ENCODE results near the gene PPARD. TPM values are rescaled to one million over a fixed set of nuclear protein-coding genes. Genes with fewer than 3 reads are reported as not detected.

PPARD gene
- polyA plus RNA-seq, 1 experiment = 40.9 TPM

- Histone ChIP-seq H3K4me3 (ENCODE audit: low read depth, low read length) (no peak overlapping the region), H3K27me3 (ENCODE audit: control insufficient read depth, insufficient read depth, low read length) (no peaks in the 10 kb centered on the region), H3K36me3 (ENCODE audit: control insufficient read depth, insufficient read depth, low read length) (no peaks in the 10 kb centered on the region)
- TF ChIP-seq CTCF (IDR thresholded peaks at IDR 0.05; ENCODE audit: insufficient read depth, low read depth, low read length) = no peak
- DNase-seq (ENCODE audit: low read depth) = no peak
- CTCF ChIA-PET = interaction anchor here (1.0 to 2.8 kb wide), 3 partner anchors 23 to 101 kb away, joined by 3 to 9 read pairs (median 4); no protein-coding TSS in a partner anchor
- POLR2A ChIA-PET = no interaction called here
These were observed 100.3 kb downstream of the PPARD start for GRCh38 chr6:35442693-35443092.

GRCh38 chr6:35443341-35444030, 101.1 kb downstream of the PPARD start:
- Histone ChIP-seq H3K4me3 (ENCODE audit: low read depth, low read length) (no peak overlapping the region), H3K27me3 (ENCODE audit: control insufficient read depth, insufficient read depth, low read length) (no peaks in the 10 kb centered on the region), H3K36me3 (ENCODE audit: control insufficient read depth, insufficient read depth, low read length) (no peaks in the 10 kb centered on the region)
- DNase-seq (ENCODE audit: low read depth) = no peak
- POLR2A ChIA-PET = no interaction called here
- CTCF ChIA-PET = interaction anchor here (1.0 to 2.8 kb wide), 4 partner anchors 9 to 102 kb away, joined by 3 to 9 read pairs (median 5); partner anchors contain the start of genes FANCE and PPARD
- no peak for TF ChIP-seq CTCF (IDR thresholded peaks at IDR 0.05; ENCODE audit: insufficient read depth, low read depth, low read length)

GRCh38 chr6:35445691-35446090, 103.3 kb downstream of the PPARD start:
- POLR2A ChIA-PET = no interaction called here
- H3K27me3 ChIP-seq (ENCODE audit: control insufficient read depth, insufficient read depth, low read length) = no peaks in the 10 kb centered on the region
- CTCF ChIA-PET = interaction anchor here (0.6 to 9.5 kb wide), 6 partner anchors 12 to 104 kb away, joined by 3 to 144 read pairs (median 4); partner anchors contain the start of gene PPARD
- no peak overlapping the region for H3K4me3 ChIP-seq (ENCODE audit: low read depth, low read length)
- no peaks in the 10 kb centered on the region for H3K36me3 ChIP-seq (ENCODE audit: control insufficient read depth, insufficient read depth, low read length)
- no peak for TF ChIP-seq CTCF (IDR thresholded peaks at IDR 0.05; ENCODE audit: insufficient read depth, low read depth, low read length)
- no peak for DNase-seq (ENCODE audit: low read depth)

GRCh38 chr6:35448191-35448590, 105.8 kb downstream of the PPARD start:
- Histone ChIP-seq H3K36me3 (ENCODE audit: control insufficient read depth, insufficient read depth, low read length) (no peaks in the 10 kb centered on the region), H3K27me3 (ENCODE audit: control insufficient read depth, insufficient read depth, low read length) (no peaks in the 10 kb centered on the region), H3K4me3 (ENCODE audit: low read depth, low read length) (no peak overlapping the region)
- ChIA-PET CTCF (interaction anchor here (1.0 to 9.5 kb wide), 10 partner anchors 11 to 151 kb away, joined by 3 to 144 read pairs (median 21); partner anchors contain the start of genes DEF6 and PPARD), POLR2A (no interaction called here)
- TF ChIP-seq CTCF (IDR thresholded peaks at IDR 0.05; ENCODE audit: insufficient read depth, low read depth, low read length) = no peak
- no peak for DNase-seq (ENCODE audit: low read depth)

- peak; percentile 64 for TF ChIP-seq CTCF (IDR thresholded peaks at IDR 0.05; ENCODE audit: insufficient read depth, low read depth, low read length)
- Histone ChIP-seq H3K27me3 (ENCODE audit: control insufficient read depth, insufficient read depth, low read length) (no peaks in the 10 kb centered on the region), H3K36me3 (ENCODE audit: control insufficient read depth, insufficient read depth, low read length) (no peaks in the 10 kb centered on the region), H3K4me3 (ENCODE audit: low read depth, low read length) (no peak overlapping the region)
- ChIA-PET CTCF (interaction anchor here (0.6 to 9.5 kb wide), 32 partner anchors 8 to 530 kb away, joined by 3 to 144 read pairs (median 5); partner anchors contain the start of genes DEF6, PPARD, RPL10A and TEAD3), POLR2A (no interaction called here)
- DNase-seq (ENCODE audit: low read depth) = no peak
These were observed 107.0 kb downstream of the PPARD start for GRCh38 chr6:35449287-35449881.

All from BJ (cell line).